SK-N-SH (cell line): ENCODE results near the gene FANCM. TPM values are rescaled to one million over a fixed set of nuclear protein-coding genes. Genes with fewer than 3 reads are reported as not detected.

Source experiments
- CTCF ChIA-PET: fragments of 300-600, 350-600 bp; formaldehyde crosslinking; extraction: SDS; loops from one replicate; lab custom pipeline; 2021; lab: Yijun Ruan, JAX
- POLR2A ChIA-PET: fragments of 350-600 bp; sonication (Branson Sonifier 250); formaldehyde crosslinking; extraction: SDS; loops from one replicate; lab custom pipeline; 2020; ENCODE audit warnings: antibody characterized with exemption, inconsistent platforms; lab: Yijun Ruan, JAX
- DNase-seq: peaks from one replicate; pipeline ENCODE4 v3.0.0; 2012
- H2AFZ ChIP-seq: fragments of 200-600 bp; sonication (generic); 2 replicates; pipeline ENCODE4 v1.8.1; 2016; ENCODE audit warnings: antibody characterized with exemption, mild to moderate bottlenecking, low read depth
- H3F3A ChIP-seq: fragments of 200-600 bp; sonication (generic); replicated peaks from 2 replicates; pipeline ENCODE3; 2016; ENCODE audit warnings: antibody characterized with exemption, mild to moderate bottlenecking; ENCODE audit not compliant: insufficient read depth
- H3K27ac ChIP-seq, 2 experiments: fragments of 200-500 bp in 1 of 2; fragments of 200-600 bp in 1 of 2; sonication (Bioruptor generic) in 1 of 2; sonication (generic), shearing (Covaris generic) in 1 of 2; 2 replicates each; pipeline versions ENCODE4 v1.5.1 to v1.6.1; 2014 to 2016; ENCODE audit warnings: low read depth in 2 of 2, inconsistent platforms in 1 of 2, low read length in 1 of 2, mild to moderate bottlenecking in 1 of 2, mixed read lengths in 1 of 2
- H3K27me3 ChIP-seq: fragments of 200-600 bp; sonication (generic), shearing (Covaris generic); 2 replicates; pipeline ENCODE4 v1.6.1; 2016; ENCODE audit warnings: mixed run types; ENCODE audit not compliant: insufficient read depth
- H3K36me3 ChIP-seq, 2 experiments: fragments of 200-500 bp in 1 of 2; fragments of 200-600 bp in 1 of 2; sonication (Bioruptor generic) in 1 of 2; sonication (generic) in 1 of 2; replicated peaks in 1 of 2; 2 replicates each; pipeline versions ENCODE3 to v1.5.1; 2014 to 2016; ENCODE audit warnings: low read length in 1 of 2, mild to moderate bottlenecking in 1 of 2; ENCODE audit not compliant: insufficient read depth in 2 of 2, control insufficient read depth in 1 of 2
- H3K4me1 ChIP-seq, 2 experiments: fragments of 200-500 bp in 1 of 2; fragments of 200-600 bp in 1 of 2; sonication (Bioruptor generic) in 1 of 2; sonication (generic), shearing (Covaris generic) in 1 of 2; 2 replicates each; pipeline versions ENCODE4 v1.5.1 to v1.6.1; 2014 to 2016; ENCODE audit warnings: low read depth in 1 of 2, low read length in 1 of 2, mixed run types in 1 of 2; ENCODE audit not compliant: insufficient read depth in 2 of 2, control insufficient read depth in 1 of 2
- H3K4me2 ChIP-seq: fragments of 200-600 bp; sonication (generic), shearing (Covaris generic); 2 replicates; pipeline ENCODE4 v1.6.1; 2017; ENCODE audit warnings: mixed run types
- H3K4me3 ChIP-seq, 2 experiments: fragments of 200-500 bp in 1 of 2; fragments of 200-600 bp in 1 of 2; sonication (Bioruptor generic) in 1 of 2; sonication (generic), shearing (Covaris generic) in 1 of 2; 2 replicates each; pipeline versions ENCODE4 v1.5.1 to v1.8.1; 2014 to 2016; ENCODE audit warnings: low read depth in 2 of 2, inconsistent platforms in 1 of 2, low read length in 1 of 2, mild to moderate bottlenecking in 1 of 2, mixed read lengths in 1 of 2, moderate library complexity in 1 of 2
- H3K79me2 ChIP-seq: fragments of 200-600 bp; sonication (generic); 2 replicates; pipeline ENCODE4 v1.8.1; 2017; ENCODE audit warnings: mild to moderate bottlenecking; ENCODE audit not compliant: insufficient read depth
- H3K9ac ChIP-seq: fragments of 200-600 bp; sonication (generic); 2 replicates; pipeline ENCODE4 v1.6.1; 2017; ENCODE audit warnings: mixed run types
- H3K9me2 ChIP-seq: fragments of 200-600 bp; sonication (generic); 2 replicates; pipeline ENCODE4 v1.6.1; 2017; ENCODE audit warnings: mixed run types
- H3K9me3 ChIP-seq: fragments of 200-600 bp; sonication (generic); 2 replicates; pipeline ENCODE4 v1.6.1; 2017; ENCODE audit warnings: mixed run types, mild to moderate bottlenecking, moderate library complexity
- H4K20me1 ChIP-seq: fragments of 200-600 bp; sonication (generic); 2 replicates; pipeline ENCODE4 v1.6.1; 2017; ENCODE audit warnings: mild to moderate bottlenecking, mixed run types; ENCODE audit not compliant: insufficient read depth
- FOXM1 ChIP-seq: IDR thresholded peaks from 2 replicates; pipeline ENCODE4 v1.4.0; 2012; ENCODE audit warnings: low read depth, mild to moderate bottlenecking
- GATA2 ChIP-seq: sonication (generic); formaldehyde crosslinking; IDR thresholded peaks from 2 replicates; pipeline ENCODE4 v1.5.0; 2020; ENCODE audit warnings: mild to moderate bottlenecking, missing genetic modification reagents
- MEF2A ChIP-seq: IDR thresholded peaks from 2 replicates; pipeline ENCODE4 v1.4.0; 2012; ENCODE audit warnings: low read depth, borderline replicate concordance
- NRF1 ChIP-seq: IDR thresholded peaks from 2 replicates; pipeline ENCODE4 v1.6.1; 2012; ENCODE audit warnings: low read depth, mild to moderate bottlenecking, low read length
- SIN3A ChIP-seq: IDR thresholded peaks from 2 replicates; pipeline ENCODE4 v1.6.1; 2012; ENCODE audit warnings: low read depth, mild to moderate bottlenecking, low read length, moderate library complexity, borderline replicate concordance
- TEAD4 ChIP-seq: IDR thresholded peaks from 2 replicates; pipeline ENCODE4 v1.4.0; 2012; ENCODE audit warnings: mild to moderate bottlenecking, borderline replicate concordance; ENCODE audit not compliant: insufficient read depth
- WGBS: methylation state at CpG from one replicate; pipeline ENCODE4 v1.1.6; 2017; ENCODE audit warnings: low lambda C conversion rate; 5-methylcytosine and 5-hydroxymethylcytosine counted together
- polyA plus RNA-seq, 3 experiments: library from polyadenylated mRNA; depleted of rRNA; stranded (reverse); fragments of >200 nt; gene quantifications; 2 replicates each; pipeline ENCODE4 v1.2.3, GENCODE V29; 2012
- TF ChIP-seq, protein P1 (sequence below): IDR thresholded peaks from 2 replicates; pipeline ENCODE4; 2012
- TF ChIP-seq, protein P2 (sequence below): IDR thresholded peaks from 2 replicates; pipeline ENCODE4 v1.4.0; 2012; ENCODE audit warnings: low read depth
- TF ChIP-seq, protein P3 (sequence below): IDR thresholded peaks from 2 replicates; pipeline ENCODE4 v1.6.1; 2012; ENCODE audit warnings: mild to moderate bottlenecking, low read depth, low read length, moderate library complexity
- TF ChIP-seq, protein P4 (sequence below): fragments of 150-350 bp; IDR thresholded peaks from 2 replicates; pipeline ENCODE4 v1.6.1; 2016; ENCODE audit warnings: mild to moderate bottlenecking, low read depth, low read length
- TF ChIP-seq, protein P5 (sequence below): IDR thresholded peaks from 2 replicates; pipeline ENCODE4 v1.4.0; 2012; ENCODE audit warnings: low read depth, borderline replicate concordance

FANCM gene
- polyA plus RNA-seq, 1 of the 3 experiments (the other 2 are of a cell fraction) = 0.67 TPM

DNA sequence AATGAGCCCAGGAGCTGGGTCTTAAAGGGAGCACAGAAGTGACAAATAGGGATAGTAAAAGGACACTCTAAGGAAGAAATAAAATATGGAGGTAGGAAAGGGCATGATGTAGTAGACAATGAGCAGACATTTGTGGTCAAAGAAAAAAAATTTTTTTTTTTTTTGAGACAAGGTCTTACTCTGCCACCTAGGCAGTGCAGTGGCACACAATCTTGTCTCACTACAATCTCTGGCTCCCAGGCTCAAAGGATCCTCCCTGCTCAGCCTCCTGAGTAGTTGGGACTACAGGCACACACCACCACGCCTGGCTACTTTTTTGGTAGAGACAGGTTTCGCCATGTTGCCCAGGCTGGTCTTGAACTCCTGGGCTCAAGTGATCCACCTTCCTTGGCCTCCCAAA is 10.0 kb upstream of the FANCM start:
- Histone ChIP-seq H3K4me1 (no peaks in the 10 kb centered on the region), H3K36me3 (peaks cover 10 to 15% of the 10 kb centered on the region in 2 experiments), H2AFZ (no peak overlapping the region), H4K20me1 (no peaks in the 10 kb centered on the region), H3F3A (no peaks in the 10 kb centered on the region), H3K9ac (no peak overlapping the region), H3K9me3 (no peaks in the 10 kb centered on the region), H3K27me3 (no peaks in the 10 kb centered on the region), H3K79me2 (peaks cover 14% of the 10 kb centered on the region; the same call in 1 of the 2 replicates), H3K27ac (no peak overlapping the region), H3K9me2 (no peaks in the 10 kb centered on the region), H3K4me3 (no peak overlapping the region), H3K4me2 (no peak overlapping the region)
- ChIA-PET POLR2A (no interaction called here), CTCF (no interaction called here)
- WGBS = no CpG with 5 or more reads among the region's 2 CpGs
- DNase-seq = no peak
- TF ChIP-seq, protein P1, sequence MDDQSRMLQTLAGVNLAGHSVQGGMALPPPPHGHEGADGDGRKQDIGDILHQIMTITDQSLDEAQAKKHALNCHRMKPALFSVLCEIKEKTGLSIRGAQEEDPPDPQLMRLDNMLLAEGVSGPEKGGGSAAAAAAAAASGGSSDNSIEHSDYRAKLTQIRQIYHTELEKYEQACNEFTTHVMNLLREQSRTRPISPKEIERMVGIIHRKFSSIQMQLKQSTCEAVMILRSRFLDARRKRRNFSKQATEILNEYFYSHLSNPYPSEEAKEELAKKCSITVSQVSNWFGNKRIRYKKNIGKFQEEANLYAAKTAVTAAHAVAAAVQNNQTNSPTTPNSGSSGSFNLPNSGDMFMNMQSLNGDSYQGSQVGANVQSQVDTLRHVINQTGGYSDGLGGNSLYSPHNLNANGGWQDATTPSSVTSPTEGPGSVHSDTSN = no peak

DNA sequence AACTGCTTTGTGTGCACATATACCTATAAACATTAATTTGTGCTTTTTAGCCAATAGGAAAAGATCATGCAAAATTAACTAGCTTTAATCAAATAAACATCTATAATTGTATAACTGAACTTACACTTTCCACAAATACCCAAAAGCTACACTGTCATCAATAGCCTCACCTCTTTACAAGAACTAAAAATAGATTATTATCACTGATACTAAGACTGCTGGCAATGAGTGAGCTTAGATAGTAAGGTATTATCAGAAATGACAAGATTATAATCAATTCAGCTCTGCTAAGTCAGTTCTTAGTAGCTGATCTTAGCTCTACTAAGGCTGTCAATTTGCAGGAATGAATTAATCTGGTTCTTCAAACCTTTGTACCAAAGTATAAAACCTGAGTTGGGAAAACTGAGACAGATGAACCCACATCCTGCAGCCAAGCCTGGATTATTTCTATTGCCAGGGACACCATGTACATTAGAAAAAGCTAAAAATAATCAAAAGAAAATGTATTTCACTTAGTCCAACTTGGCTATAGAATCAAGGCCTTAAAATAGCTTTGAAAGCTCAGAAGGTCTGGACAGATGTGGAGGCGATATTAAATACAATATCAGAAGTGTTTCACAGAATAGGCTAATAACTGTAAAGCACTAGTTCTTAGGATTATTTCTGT is 6.6 kb upstream of the FANCM start:
- ChIA-PET CTCF (no interaction called here), POLR2A (no interaction called here)
- Histone ChIP-seq H3K27me3 (no peaks in the 10 kb centered on the region), H3F3A (no peaks in the 10 kb centered on the region), H3K27ac (no peak overlapping the region), H4K20me1 (no peaks in the 10 kb centered on the region), H3K4me1 (no peaks in the 10 kb centered on the region; a peak in 2 of 4 replicates), H3K9ac (no peak overlapping the region), H2AFZ (no peak overlapping the region), H3K36me3 (peaks cover 6 to 12% of the 10 kb centered on the region in 2 experiments), H3K9me3 (no peaks in the 10 kb centered on the region), H3K9me2 (no peaks in the 10 kb centered on the region), H3K4me2 (no peak overlapping the region), H3K4me3 (no peak overlapping the region), H3K79me2 (peaks cover 42% of the 10 kb centered on the region)
- WGBS = 82% methylated on average over 1 of the region's 1 CpG
- DNase-seq = no peak
- TF ChIP-seq GATA2 (CRISPR knock-in tag) = no peak

DNA sequence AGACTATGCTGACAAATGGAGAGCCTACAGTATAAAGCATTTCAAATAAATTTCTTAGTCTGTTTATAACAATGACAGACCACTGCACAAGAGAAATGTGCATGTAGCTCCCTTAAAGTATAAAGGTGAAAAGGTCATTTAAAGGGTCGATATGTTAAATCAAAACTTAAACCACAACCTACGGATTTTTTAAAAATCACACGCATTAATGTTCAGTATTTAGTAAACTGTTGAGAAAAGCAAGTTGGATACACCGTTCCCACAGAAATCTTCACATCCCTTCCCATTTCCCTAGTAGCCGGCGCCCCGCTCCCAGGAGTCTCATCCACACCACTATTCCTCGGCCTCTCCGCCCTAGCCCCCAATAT is 2.1 kb upstream of the FANCM start:
- Histone ChIP-seq H3K9me3 (no peaks in the 10 kb centered on the region), H3K79me2 (peaks cover 58% of the 10 kb centered on the region), H3K4me2 (peak overlapping the region; percentile 67), H3K4me3 (peak overlapping the region; percentile 68 to 77), H3K9me2 (no peaks in the 10 kb centered on the region), H3K9ac (peak overlapping the region; percentile 89), H3K36me3 (peaks cover 0 to 6% of the 10 kb centered on the region in 2 experiments), H2AFZ (peak overlapping the region; percentile 83; the same call in 1 of the 2 replicates), H3K4me1 (no peaks in the 10 kb centered on the region; a peak in 3 of 4 replicates), H3F3A (peaks cover 5% of the 10 kb centered on the region), H4K20me1 (no peaks in the 10 kb centered on the region), H3K27me3 (no peaks in the 10 kb centered on the region), H3K27ac (peak overlapping the region; percentile 72 to 82)
- no peak for DNase-seq
- under 1% methylated on average over 8 of the region's 9 CpGs for WGBS
- ChIA-PET POLR2A (no interaction called here), CTCF (interaction anchor here (0.7 kb wide), 1 partner anchor 42 kb away, joined by 3 read pairs; no protein-coding TSS in a partner anchor)
- TF ChIP-seq FOXM1 (no peak), TEAD4 (no peak), MEF2A (no peak), SIN3A (no peak), NRF1 (no peak)
- TF ChIP-seq, protein P2, sequence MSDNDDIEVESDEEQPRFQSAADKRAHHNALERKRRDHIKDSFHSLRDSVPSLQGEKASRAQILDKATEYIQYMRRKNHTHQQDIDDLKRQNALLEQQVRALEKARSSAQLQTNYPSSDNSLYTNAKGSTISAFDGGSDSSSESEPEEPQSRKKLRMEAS = no peak
- TF ChIP-seq, protein P3, sequence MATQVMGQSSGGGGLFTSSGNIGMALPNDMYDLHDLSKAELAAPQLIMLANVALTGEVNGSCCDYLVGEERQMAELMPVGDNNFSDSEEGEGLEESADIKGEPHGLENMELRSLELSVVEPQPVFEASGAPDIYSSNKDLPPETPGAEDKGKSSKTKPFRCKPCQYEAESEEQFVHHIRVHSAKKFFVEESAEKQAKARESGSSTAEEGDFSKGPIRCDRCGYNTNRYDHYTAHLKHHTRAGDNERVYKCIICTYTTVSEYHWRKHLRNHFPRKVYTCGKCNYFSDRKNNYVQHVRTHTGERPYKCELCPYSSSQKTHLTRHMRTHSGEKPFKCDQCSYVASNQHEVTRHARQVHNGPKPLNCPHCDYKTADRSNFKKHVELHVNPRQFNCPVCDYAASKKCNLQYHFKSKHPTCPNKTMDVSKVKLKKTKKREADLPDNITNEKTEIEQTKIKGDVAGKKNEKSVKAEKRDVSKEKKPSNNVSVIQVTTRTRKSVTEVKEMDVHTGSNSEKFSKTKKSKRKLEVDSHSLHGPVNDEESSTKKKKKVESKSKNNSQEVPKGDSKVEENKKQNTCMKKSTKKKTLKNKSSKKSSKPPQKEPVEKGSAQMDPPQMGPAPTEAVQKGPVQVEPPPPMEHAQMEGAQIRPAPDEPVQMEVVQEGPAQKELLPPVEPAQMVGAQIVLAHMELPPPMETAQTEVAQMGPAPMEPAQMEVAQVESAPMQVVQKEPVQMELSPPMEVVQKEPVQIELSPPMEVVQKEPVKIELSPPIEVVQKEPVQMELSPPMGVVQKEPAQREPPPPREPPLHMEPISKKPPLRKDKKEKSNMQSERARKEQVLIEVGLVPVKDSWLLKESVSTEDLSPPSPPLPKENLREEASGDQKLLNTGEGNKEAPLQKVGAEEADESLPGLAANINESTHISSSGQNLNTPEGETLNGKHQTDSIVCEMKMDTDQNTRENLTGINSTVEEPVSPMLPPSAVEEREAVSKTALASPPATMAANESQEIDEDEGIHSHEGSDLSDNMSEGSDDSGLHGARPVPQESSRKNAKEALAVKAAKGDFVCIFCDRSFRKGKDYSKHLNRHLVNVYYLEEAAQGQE = no peak
- TF ChIP-seq, protein P4, sequence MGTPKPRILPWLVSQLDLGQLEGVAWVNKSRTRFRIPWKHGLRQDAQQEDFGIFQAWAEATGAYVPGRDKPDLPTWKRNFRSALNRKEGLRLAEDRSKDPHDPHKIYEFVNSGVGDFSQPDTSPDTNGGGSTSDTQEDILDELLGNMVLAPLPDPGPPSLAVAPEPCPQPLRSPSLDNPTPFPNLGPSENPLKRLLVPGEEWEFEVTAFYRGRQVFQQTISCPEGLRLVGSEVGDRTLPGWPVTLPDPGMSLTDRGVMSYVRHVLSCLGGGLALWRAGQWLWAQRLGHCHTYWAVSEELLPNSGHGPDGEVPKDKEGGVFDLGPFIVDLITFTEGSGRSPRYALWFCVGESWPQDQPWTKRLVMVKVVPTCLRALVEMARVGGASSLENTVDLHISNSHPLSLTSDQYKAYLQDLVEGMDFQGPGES = no peak
- TF ChIP-seq, protein P5, sequence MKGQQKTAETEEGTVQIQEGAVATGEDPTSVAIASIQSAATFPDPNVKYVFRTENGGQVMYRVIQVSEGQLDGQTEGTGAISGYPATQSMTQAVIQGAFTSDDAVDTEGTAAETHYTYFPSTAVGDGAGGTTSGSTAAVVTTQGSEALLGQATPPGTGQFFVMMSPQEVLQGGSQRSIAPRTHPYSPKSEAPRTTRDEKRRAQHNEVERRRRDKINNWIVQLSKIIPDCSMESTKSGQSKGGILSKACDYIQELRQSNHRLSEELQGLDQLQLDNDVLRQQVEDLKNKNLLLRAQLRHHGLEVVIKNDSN = no peak
